Lung (tissue), 12 donors: ENCODE data around the gene NIPBL. TPM values are rescaled to one million over a fixed set of nuclear protein-coding genes. Genes with fewer than 3 reads are reported as not detected.

Experiments used
- ATAC-seq: fragments of 200-7000 bp; cut with Tn5 transposase; one replicate; pipeline ENCODE4 v1.9.1; 2020; ENCODE audit warnings: moderate number of reproducible peaks; ENCODE audit not compliant: insufficient read depth, low FRiP score
- DNase-seq, 3 donors: peaks; one replicate each; pipeline ENCODE4 v3.0.0-alpha.2; 2013 to 2017
- H3K27ac ChIP-seq, 2 donors: one replicate each; pipeline ENCODE4 v1.5.1; 2013; ENCODE audit warnings: mild to moderate bottlenecking in 2 of 2, moderate library complexity in 2 of 2, control low read depth in 1 of 2, inconsistent platforms in 1 of 2, low read depth in 1 of 2, low read length in 1 of 2
- H3K27me3 ChIP-seq, 3 donors: one replicate each; pipeline ENCODE4 v1.5.1; 2013; ENCODE audit warnings: low read length in 2 of 3; ENCODE audit not compliant: control insufficient read depth in 3 of 3, insufficient read depth in 3 of 3
- H3K36me3 ChIP-seq, 4 donors: one replicate each; pipeline ENCODE4 v1.5.1; 2013; ENCODE audit warnings: low read length in 4 of 4, mild to moderate bottlenecking in 1 of 4, moderate library complexity in 1 of 4; ENCODE audit not compliant: control insufficient read depth in 4 of 4, insufficient read depth in 4 of 4
- H3K4me1 ChIP-seq, 5 donors: one replicate each; pipeline ENCODE4 v1.5.1; 2013; ENCODE audit warnings: low read length in 5 of 5, mild to moderate bottlenecking in 2 of 5, moderate library complexity in 1 of 5; ENCODE audit not compliant: control insufficient read depth in 5 of 5, insufficient read depth in 5 of 5
- H3K4me3 ChIP-seq: one replicate; pipeline ENCODE4 v1.5.1; 2013; ENCODE audit warnings: mild to moderate bottlenecking, control low read depth, moderate library complexity
- H3K9ac ChIP-seq, 2 donors: one replicate each; pipeline ENCODE4 v1.5.1; 2013; ENCODE audit warnings: low read length in 2 of 2, control low read depth in 1 of 2; ENCODE audit not compliant: insufficient read depth in 1 of 2
- H3K9me3 ChIP-seq, 4 donors: one replicate each; pipeline ENCODE4 v1.5.1; 2013; ENCODE audit warnings: low read length in 3 of 4, mild to moderate bottlenecking in 1 of 4, moderate library complexity in 1 of 4; ENCODE audit not compliant: control insufficient read depth in 4 of 4, insufficient read depth in 3 of 4
- WGBS, 2 donors: extraction: QIAGEN DNeasy Blood & Tissue Kit; methylation state at CpG; one replicate each; pipeline ENCODE4 v1.1.7; 2013; 5-methylcytosine and 5-hydroxymethylcytosine counted together
- polyA plus RNA-seq, 2 donors: library from polyadenylated mRNA; stranded (reverse); fragments of 200-250 nt; gene quantifications; one replicate each; pipeline ENCODE4 v1.2.1, GENCODE V29; 2013
- total RNA-seq, 2 donors: library from RNA; depleted of rRNA in 1 of 2; stranded (reverse); fragments of >200 nt in 1 of 2; gene quantifications; one replicate each; pipeline ENCODE4 v1.2.1, GENCODE V29; 2014 to 2021
- TF ChIP-seq, protein P1 (sequence below): IDR thresholded peaks from 2 replicates; pipeline ENCODE4 v1.5.1; 2012; ENCODE audit warnings: mild to moderate bottlenecking; ENCODE audit errors: control extremely low read depth, extremely low read depth
- donor health status: control.
- donor health status: control.
- donor health status: Bipolar disorder and iron deficiency.
- donor health status: healthy.
- donor health status: DM: yes; HTN: yes; CAD: no.

NIPBL gene
- total and polyA plus RNA-seq, 4 donors, result 13.7 to 124 (median 32.4) TPM

GRCh38 chr5:36839489-36840476 is 36.8 kb upstream of the NIPBL start:
- TF ChIP-seq, protein P1, sequence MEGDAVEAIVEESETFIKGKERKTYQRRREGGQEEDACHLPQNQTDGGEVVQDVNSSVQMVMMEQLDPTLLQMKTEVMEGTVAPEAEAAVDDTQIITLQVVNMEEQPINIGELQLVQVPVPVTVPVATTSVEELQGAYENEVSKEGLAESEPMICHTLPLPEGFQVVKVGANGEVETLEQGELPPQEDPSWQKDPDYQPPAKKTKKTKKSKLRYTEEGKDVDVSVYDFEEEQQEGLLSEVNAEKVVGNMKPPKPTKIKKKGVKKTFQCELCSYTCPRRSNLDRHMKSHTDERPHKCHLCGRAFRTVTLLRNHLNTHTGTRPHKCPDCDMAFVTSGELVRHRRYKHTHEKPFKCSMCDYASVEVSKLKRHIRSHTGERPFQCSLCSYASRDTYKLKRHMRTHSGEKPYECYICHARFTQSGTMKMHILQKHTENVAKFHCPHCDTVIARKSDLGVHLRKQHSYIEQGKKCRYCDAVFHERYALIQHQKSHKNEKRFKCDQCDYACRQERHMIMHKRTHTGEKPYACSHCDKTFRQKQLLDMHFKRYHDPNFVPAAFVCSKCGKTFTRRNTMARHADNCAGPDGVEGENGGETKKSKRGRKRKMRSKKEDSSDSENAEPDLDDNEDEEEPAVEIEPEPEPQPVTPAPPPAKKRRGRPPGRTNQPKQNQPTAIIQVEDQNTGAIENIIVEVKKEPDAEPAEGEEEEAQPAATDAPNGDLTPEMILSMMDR, result no peak
- H3K27me3 ChIP-seq, result peaks cover 0 to 3% (median 0%) of the 10 kb centered on the region in 3 donors
- H3K4me3 ChIP-seq, result no peak overlapping the region
- ATAC-seq (no peak), DNase-seq (no peak)
- H3K4me1 ChIP-seq, result no peaks in the 10 kb centered on the region
- WGBS, 2 donors, result 66 to 69% methylated on average over 5 of the region's 5 CpGs
- no peak overlapping the region for H3K27ac ChIP-seq
- H3K36me3 ChIP-seq, result no peaks in the 10 kb centered on the region
- H3K9me3 ChIP-seq, result no peaks in the 10 kb centered on the region
- no peak overlapping the region for H3K9ac ChIP-seq

DNA sequence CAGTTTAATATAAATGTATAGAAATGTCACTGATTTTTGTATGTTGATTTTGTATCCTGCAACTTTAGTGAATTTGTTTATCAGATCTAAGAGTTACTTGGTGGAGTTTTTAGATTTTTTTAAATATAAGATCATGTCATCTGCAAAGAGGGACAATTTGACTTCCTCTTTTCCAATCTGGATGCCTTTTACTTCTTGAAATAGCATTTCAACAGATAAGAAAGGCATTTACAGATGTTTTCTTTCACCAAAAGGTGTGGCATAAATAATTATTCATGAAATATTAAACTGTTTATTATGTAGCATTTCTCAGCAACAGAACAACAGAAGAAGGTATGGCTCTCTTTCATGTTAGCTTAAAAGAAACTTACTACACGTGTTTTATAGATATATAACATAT is 34.9 kb upstream of the NIPBL start:
- H3K4me3 ChIP-seq, result no peak overlapping the region
- 50 to 60% methylated on average over 1 of the region's 1 CpG for WGBS, 2 donors
- H3K27ac ChIP-seq, result no peak overlapping the region
- H3K4me1 ChIP-seq, result no peaks in the 10 kb centered on the region
- ATAC-seq (no peak), DNase-seq (no peak)
- H3K9me3 ChIP-seq, result no peaks in the 10 kb centered on the region
- no peak overlapping the region for H3K9ac ChIP-seq
- TF ChIP-seq, protein P1, result no peak
- no peaks in the 10 kb centered on the region for H3K36me3 ChIP-seq
- H3K27me3 ChIP-seq, result peaks cover 0 to 3% (median 0%) of the 10 kb centered on the region in 3 donors

- WGBS, 2 donors, result 26 to 35% methylated on average over 1 of the region's 1 CpG
- TF ChIP-seq, protein P1, result no peak
- no peak for ATAC-seq
- H3K9me3 ChIP-seq, result no peaks in the 10 kb centered on the region
- no peaks in the 10 kb centered on the region for H3K4me1 ChIP-seq
- DNase-seq, result no peak
- no peak overlapping the region for H3K4me3 ChIP-seq
- H3K9ac ChIP-seq, result no peak overlapping the region
- no peaks in the 10 kb centered on the region for H3K36me3 ChIP-seq
- H3K27me3 ChIP-seq, result peaks cover 0 to 3% (median 0%) of the 10 kb centered on the region in 3 donors
- no peak overlapping the region for H3K27ac ChIP-seq
Measured at GRCh38 chr5:36842087-36842486, 34.5 kb upstream of the NIPBL start.
